Measurements from ENCODE around the gene ULBP1. TPM values are rescaled to one million over a fixed set of nuclear protein-coding genes. Genes with fewer than 3 reads are reported as not detected.
"Not testable (repeated sequence)": the region's sequence is repeated elsewhere in the genome, so short reads cannot be mapped to it uniquely, and the experiment has no call there.

Gene ULBP1
- polyA plus RNA-seq, 4 donors: 0.99 to 1.8 (median 1.6) TPM

- no peak for DNase-seq (ENCODE audit: low read depth in 4 of 4, low spot score in 2 of 4)
Measured at GRCh38 chr6:149950423-149950822, 13.3 kb upstream of the ULBP1 start.

- no peak for DNase-seq (ENCODE audit: low read depth in 4 of 4, low spot score in 2 of 4)
Measured at GRCh38 chr6:149951096-149951495, 12.6 kb upstream of the ULBP1 start.

GRCh38 chr6:149951626-149952025 lies 12.1 kb upstream of the ULBP1 start:
- no peak for DNase-seq (ENCODE audit: low read depth in 4 of 4, low spot score in 2 of 4)

GRCh38 chr6:149953390-149953789 lies 10.4 kb upstream of the ULBP1 start:
- DNase-seq (ENCODE audit: low read depth in 4 of 4, low spot score in 2 of 4): not testable (repeated sequence)

- not testable (repeated sequence) for DNase-seq (ENCODE audit: low read depth in 4 of 4, low spot score in 2 of 4)
Measured at GRCh38 chr6:149953934-149954327, 9.8 kb upstream of the ULBP1 start.

- not testable (repeated sequence) for DNase-seq (ENCODE audit: low read depth in 4 of 4, low spot score in 2 of 4)
Measured at GRCh38 chr6:149954328-149954983, 9.3 kb upstream of the ULBP1 start.

- not testable (repeated sequence) for DNase-seq (ENCODE audit: low read depth in 4 of 4, low spot score in 2 of 4)
Measured at GRCh38 chr6:149954984-149955653, 8.6 kb upstream of the ULBP1 start.

- DNase-seq (ENCODE audit: low read depth in 4 of 4, low spot score in 2 of 4): not testable (repeated sequence)
Measured at GRCh38 chr6:149955654-149956317, 8.0 kb upstream of the ULBP1 start.

- not testable (repeated sequence) for DNase-seq (ENCODE audit: low read depth in 4 of 4, low spot score in 2 of 4)
Measured at GRCh38 chr6:149958124-149958523, 5.6 kb upstream of the ULBP1 start.

- DNase-seq (ENCODE audit: low read depth in 4 of 4, low spot score in 2 of 4): not testable (repeated sequence)
Measured at GRCh38 chr6:149959806-149960205, 3.9 kb upstream of the ULBP1 start.

- DNase-seq (ENCODE audit: low read depth in 4 of 4, low spot score in 2 of 4): no peak
Measured at GRCh38 chr6:149960488-149960887, 3.3 kb upstream of the ULBP1 start.

GRCh38 chr6:149961728-149962425 lies 1.9 kb upstream of the ULBP1 start:
- no peak for DNase-seq (ENCODE audit: low read depth in 4 of 4, low spot score in 2 of 4)

GRCh38 chr6:149962461-149963211 lies 1.1 kb upstream of the ULBP1 start:
- no peak for DNase-seq (ENCODE audit: low read depth in 4 of 4, low spot score in 2 of 4)

- no peak for DNase-seq (ENCODE audit: low read depth in 4 of 4, low spot score in 2 of 4)
Measured at GRCh38 chr6:149963212-149963461, 606 bp upstream of the ULBP1 start.

- no peak for DNase-seq (ENCODE audit: low read depth in 4 of 4, low spot score in 2 of 4)
Measured at GRCh38 chr6:149964308-149965193, 808 bp downstream of the ULBP1 start.

GRCh38 chr6:149965194-149966020 lies 1.7 kb downstream of the ULBP1 start:
- DNase-seq (ENCODE audit: low read depth in 4 of 4, low spot score in 2 of 4): no peak

GRCh38 chr6:149966319-149966718 lies 2.6 kb downstream of the ULBP1 start:
- DNase-seq (ENCODE audit: low read depth in 4 of 4, low spot score in 2 of 4): not testable (repeated sequence)

GRCh38 chr6:149967591-149967990 lies 3.8 kb downstream of the ULBP1 start:
- DNase-seq (ENCODE audit: low read depth in 4 of 4, low spot score in 2 of 4): no peak

GRCh38 chr6:149967999-149968398 lies 4.3 kb downstream of the ULBP1 start:
- DNase-seq (ENCODE audit: low read depth in 4 of 4, low spot score in 2 of 4): not testable (repeated sequence)
